Measurements from ENCODE around the gene SLC47A1.

DNA sequence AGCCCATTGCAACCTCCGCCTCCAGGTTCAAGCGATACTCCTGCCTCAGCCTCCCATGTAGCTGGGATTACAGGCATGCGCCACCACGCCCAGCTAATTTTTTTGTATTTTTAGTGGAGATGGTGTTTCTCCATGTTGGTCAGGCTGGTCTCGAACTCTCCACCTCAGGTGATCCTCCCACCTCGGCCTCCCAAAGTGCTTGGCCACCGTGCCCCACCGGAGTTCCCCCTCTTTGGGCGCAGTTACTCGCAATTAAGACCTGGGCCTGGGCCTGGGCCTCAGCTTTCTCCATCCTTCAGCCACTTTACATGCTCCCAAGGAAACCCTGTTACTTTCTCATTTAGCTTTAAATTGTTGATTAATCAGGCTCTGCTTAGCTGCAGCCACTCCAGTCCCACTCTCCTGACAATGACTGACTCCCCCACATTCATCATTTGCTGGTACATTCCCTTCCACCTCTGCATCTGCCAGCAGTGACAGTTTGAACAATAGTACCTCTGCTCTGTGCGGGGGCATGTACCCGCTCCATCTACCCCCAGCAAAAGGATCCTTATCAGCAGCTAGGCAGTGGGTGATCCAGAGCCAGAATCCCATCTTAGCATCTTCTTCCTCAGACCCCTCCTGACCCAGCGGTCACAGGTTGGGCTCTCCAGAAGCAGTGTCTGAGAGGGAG is 47.2 kb upstream of the SLC47A1 start:
- TF ChIP-seq POU6F1 (CRISPR knock-in tag; IDR thresholded peaks at IDR 0.05; ENCODE audit: borderline replicate concordance, low read depth) (no peak), GLIS3 (CRISPR knock-in tag; IDR thresholded peaks at IDR 0.05) (no peak)

Data from SK-N-SH treated with all-trans-retinoic acid at 6 μM for 48 hours (cell line).